Subcutaneous abdominal adipose tissue (tissue), 5 donors: ENCODE data around the gene RAB5IF.

Experiments used
- H3K27ac ChIP-seq: one replicate; pipeline ENCODE4 v1.7.0; 2013; ENCODE audit warnings: low read depth, mild to moderate bottlenecking, inconsistent platforms, low read length, moderate library complexity
- H3K27me3 ChIP-seq, 5 donors: one replicate each; pipeline ENCODE4 v1.7.0; 2013; ENCODE audit warnings: low read length in 5 of 5, inconsistent platforms in 1 of 5; ENCODE audit not compliant: control insufficient read depth in 5 of 5, insufficient read depth in 4 of 5
- H3K36me3 ChIP-seq, 5 donors: one replicate each; pipeline ENCODE4 v1.7.0; 2013; ENCODE audit warnings: low read length in 5 of 5; ENCODE audit not compliant: control insufficient read depth in 5 of 5, insufficient read depth in 5 of 5
- H3K4me1 ChIP-seq, 5 donors: one replicate each; pipeline ENCODE4 v1.7.0; 2013; ENCODE audit warnings: low read length in 5 of 5, mild to moderate bottlenecking in 3 of 5, moderate library complexity in 1 of 5; ENCODE audit not compliant: control insufficient read depth in 5 of 5, insufficient read depth in 5 of 5
- H3K4me3 ChIP-seq, 5 donors: one replicate each; pipeline ENCODE4 v1.7.0; 2013; ENCODE audit warnings: low read length in 5 of 5, low read depth in 1 of 5
- H3K9ac ChIP-seq, 5 donors: one replicate each; pipeline ENCODE4 v1.7.0; 2013; ENCODE audit warnings: low read length in 5 of 5, mild to moderate bottlenecking in 4 of 5, moderate library complexity in 3 of 5
- H3K9me3 ChIP-seq, 5 donors: one replicate each; pipeline ENCODE4 v1.7.0; 2013; ENCODE audit warnings: low read length in 5 of 5; ENCODE audit not compliant: control insufficient read depth in 5 of 5
- donor health status: healthy.
- donor health status: healthy.
- donor health status: healthy.
- donor health status: healthy.
- donor health status: healthy.

The RAB5IF gene

DNA sequence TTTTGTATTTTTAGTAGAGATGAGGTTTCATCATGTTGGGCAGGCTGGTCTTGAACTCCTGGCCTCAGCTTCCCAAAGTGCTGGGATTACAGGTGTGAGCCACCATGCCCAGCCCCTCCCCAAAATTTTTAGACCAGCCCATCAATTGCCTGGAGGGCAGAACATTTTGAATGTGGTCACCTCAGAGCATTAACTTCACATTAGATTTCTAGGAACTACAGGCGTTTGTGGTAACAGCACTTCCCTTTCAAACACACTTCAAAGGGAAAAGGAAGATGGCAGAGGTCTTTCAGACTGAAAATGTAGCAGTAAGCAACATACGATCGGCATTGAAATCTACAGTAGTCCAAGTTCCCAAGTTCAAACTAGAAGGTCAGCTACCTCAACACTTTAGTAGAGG is 52.7 kb downstream of the RAB5IF start:
- peaks cover 17 to 38% (median 29%) of the 10 kb centered on the region in 5 donors for H3K36me3 ChIP-seq

More for the DNA sequence above, 52.7 kb downstream of the RAB5IF start:
- H3K4me3 ChIP-seq = no peak overlapping the region
- H3K27ac ChIP-seq = no peak overlapping the region
- H3K9ac ChIP-seq = no peak overlapping the region
- no peaks in the 10 kb centered on the region for H3K9me3 ChIP-seq
- H3K4me1 ChIP-seq = no peaks in the 10 kb centered on the region
- H3K27me3 ChIP-seq = no peaks in the 10 kb centered on the region
